SK-N-MC (cell line): ENCODE results near the gene FAM193B.

Experiments
- DNase-seq: peaks from one replicate; pipeline ENCODE4 v3.0.0-alpha.2; 2011; ENCODE audit warnings: low read depth, low spot score
- H3K27ac ChIP-seq: fragments of 200-600 bp; sonication (generic); 2 replicates; pipeline ENCODE4 v1.5.1; 2016; ENCODE audit warnings: mixed run types
- H3K36me3 ChIP-seq: fragments of 200-600 bp; sonication (generic); 2 replicates; pipeline ENCODE4 v1.6.1; 2017; ENCODE audit warnings: antibody characterized with exemption, low read length, mixed read lengths; ENCODE audit not compliant: insufficient read depth
- H3K4me3 ChIP-seq: fragments of 200-600 bp; sonication (generic); 2 replicates; pipeline ENCODE4 v1.5.1; 2016
- H3K9ac ChIP-seq: fragments of 200-600 bp; sonication (generic); 2 replicates; pipeline ENCODE4 v1.8.0; 2017; ENCODE audit warnings: mixed run types, mixed read lengths; ENCODE audit not compliant: insufficient read length
- H3K9me3 ChIP-seq: fragments of 200-600 bp; sonication (generic); 2 replicates; pipeline ENCODE4 v1.6.1; 2017; ENCODE audit warnings: low read depth, mild to moderate bottlenecking, antibody characterized with exemption, low read length, moderate library complexity, mixed read lengths
- EZH2 ChIP-seq: fragments of 200-600 bp; sonication (generic); IDR thresholded peaks from one replicate; pipeline ENCODE4 v1.6.1; 2017; ENCODE audit warnings: antibody characterized with exemption
- FOXP2 ChIP-seq: optimal IDR thresholded peaks from 2 replicates; pipeline ENCODE3; 2011; ENCODE audit warnings: mild to moderate bottlenecking, moderate library complexity; ENCODE audit not compliant: insufficient read depth; ENCODE audit errors: extremely low read length, control extremely low read depth
- POLR2AphosphoS5 ChIP-seq: IDR thresholded peaks from 2 replicates; pipeline ENCODE4 v1.6.1; 2012; ENCODE audit warnings: mild to moderate bottlenecking, low read depth, low read length, borderline replicate concordance

The FAM193B gene

GRCh38 chr5:177498013-177498787 is 56.2 kb downstream of the FAM193B start:
- Histone ChIP-seq H3K36me3 (peaks cover 3% of the 10 kb centered on the region; the same call in 1 of the 2 replicates), H3K9ac (peak overlapping the region; percentile 54), H3K4me3 (peak overlapping the region; percentile 92), H3K27ac (no peak overlapping the region), H3K9me3 (no peaks in the 10 kb centered on the region)
- TF ChIP-seq FOXP2, result no peak
- no peak for DNase-seq

- Histone ChIP-seq H3K9ac (peak within 1 kb of the TSS; percentile 75), H3K27ac (peak within 1 kb of the TSS; percentile 74), H3K36me3 (peaks cover 7% of the 10 kb centered on the region; the same call in 1 of the 2 replicates), H3K9me3 (no peaks in the 10 kb centered on the region), H3K4me3 (peak within 1 kb of the TSS; percentile 92)
- DNase-seq, result peak; percentile 76
- no peak for TF ChIP-seq FOXP2
- peak; percentile 96 for TF ChIP-seq POLR2AphosphoS5
These were observed 56.9 kb downstream of the FAM193B start, which contains the start of gene PDLIM7 for GRCh38 chr5:177497292-177498012. Gene PDLIM7, minus strand, starts transcription at chr5:177497604. Its CDS starts 1,092 bp downstream, at chr5:177496512.

GRCh38 chr5:177496727-177497291 is 57.6 kb downstream of the FAM193B start:
- H3K27ac ChIP-seq, result peak overlapping the region; percentile 74
- H3K36me3 ChIP-seq, result peaks cover 12% of the 10 kb centered on the region; the same call in 1 of the 2 replicates
- no peaks in the 10 kb centered on the region for H3K9me3 ChIP-seq
- no peak for DNase-seq
- peak overlapping the region; percentile 75 for H3K9ac ChIP-seq
- H3K4me3 ChIP-seq, result peak overlapping the region; percentile 92
- no peak for TF ChIP-seq FOXP2
- TF ChIP-seq POLR2AphosphoS5, result no peak
- no peak for TF ChIP-seq EZH2

- no peak for DNase-seq
- H3K27ac ChIP-seq, result peak overlapping the region; percentile 74
- peak overlapping the region; percentile 75 for H3K9ac ChIP-seq
- no peak for TF ChIP-seq EZH2
- no peak for TF ChIP-seq FOXP2
- no peak for TF ChIP-seq POLR2AphosphoS5
- peak overlapping the region; percentile 92 for H3K4me3 ChIP-seq
- H3K9me3 ChIP-seq, result no peaks in the 10 kb centered on the region
- H3K36me3 ChIP-seq, result peaks cover 12% of the 10 kb centered on the region; the same call in 1 of the 2 replicates
These were observed 58.2 kb downstream of the FAM193B start for GRCh38 chr5:177496070-177496726.

- no peak for TF ChIP-seq FOXP2
- no peak for TF ChIP-seq EZH2
- TF ChIP-seq POLR2AphosphoS5, result no peak
- peak overlapping the region; percentile 92 for H3K4me3 ChIP-seq
- peaks cover 12% of the 10 kb centered on the region; the same call in 1 of the 2 replicates for H3K36me3 ChIP-seq
- DNase-seq, result no peak
- H3K9ac ChIP-seq, result peak overlapping the region; percentile 75
- peak overlapping the region; percentile 74; the same call in 1 of the 2 replicates for H3K27ac ChIP-seq
- H3K9me3 ChIP-seq, result no peaks in the 10 kb centered on the region
These were observed 58.9 kb downstream of the FAM193B start for GRCh38 chr5:177495243-177496060.

- no peak overlapping the region for H3K4me3 ChIP-seq
- DNase-seq, result no peak
- H3K9me3 ChIP-seq, result no peaks in the 10 kb centered on the region
- H3K27ac ChIP-seq, result peak overlapping the region; percentile 71; the same call in 1 of the 2 replicates
- TF ChIP-seq POLR2AphosphoS5 (no peak), EZH2 (no peak), FOXP2 (no peak)
- H3K36me3 ChIP-seq, result peaks cover 18% of the 10 kb centered on the region; the same call in 1 of the 2 replicates
- H3K9ac ChIP-seq, result peak overlapping the region; percentile 14
These were observed 59.8 kb downstream of the FAM193B start for GRCh38 chr5:177494346-177495195.
